A172 (cell line): ENCODE measurements around the gene ZNF493. TPM values are rescaled to one million over a fixed set of nuclear protein-coding genes. Genes with fewer than 3 reads are reported as not detected.

Experiments
- DNase-seq: peaks from one replicate; pipeline ENCODE4 v3.0.0-alpha.2; 2015; ENCODE audit warnings: low spot score
- total RNA-seq: library from RNA; depleted of rRNA; stranded (reverse); fragments of >200 nt; shearing (Covaris generic); gene quantifications from 2 replicates; pipeline ENCODE4 v1.2.3, GENCODE V29; 2014; rRNA removed

The ZNF493 gene
- total RNA-seq, 1 experiment from 2014 or later: 6.3 TPM

- no peak for DNase-seq
These were observed 65.6 kb downstream of the ZNF493 start for GRCh38 chr19:21462540-21462939.

- no peak for DNase-seq
These were observed 66.6 kb downstream of the ZNF493 start for GRCh38 chr19:21463449-21464105.

DNA sequence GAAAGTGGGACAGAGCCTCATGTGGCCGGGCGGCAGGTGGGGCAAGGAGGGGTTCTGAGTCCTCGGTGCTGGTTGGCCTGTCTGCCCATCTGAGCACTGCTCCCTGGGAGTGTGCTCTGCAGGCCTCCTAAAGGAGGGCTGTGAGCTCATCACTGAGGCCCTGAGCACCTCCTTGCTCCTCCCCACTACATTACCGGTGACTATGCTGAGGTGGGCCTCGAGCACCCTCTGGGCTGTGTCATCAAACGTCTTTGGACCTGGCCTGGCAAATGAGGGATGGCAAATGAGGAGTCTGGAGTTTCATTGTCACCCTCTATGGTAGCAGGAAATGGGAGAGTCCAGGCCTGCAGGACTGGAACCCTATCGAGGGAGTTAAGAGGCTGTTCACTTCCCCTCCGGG lies 69.7 kb downstream of the ZNF493 start:
- no peak for DNase-seq

- DNase-seq: no peak
These were observed 71.9 kb downstream of the ZNF493 start for GRCh38 chr19:21468791-21469190.

- no peak for DNase-seq
These were observed 75.6 kb downstream of the ZNF493 start for GRCh38 chr19:21472507-21472906.

GRCh38 chr19:21474671-21475181 lies 77.8 kb downstream of the ZNF493 start:
- DNase-seq: no peak

Other genes with a start within 250 kb of the ZNF493 start
- 4.2 and 10.6 TPM in 2 replicates for gene ZNF708, start 67.7 kb upstream of the ZNF493 start, total RNA-seq
- gene ZNF738, start 38.1 kb upstream of the ZNF493 start, total RNA-seq: 4.9 and 11.2 TPM in 2 replicates
- 0.38 and 2.1 TPM in 2 replicates for gene ZNF429, start 108.5 kb downstream of the ZNF493 start, total RNA-seq